IgD-negative memory B cell (primary cell): ENCODE measurements around the gene PDE6G. TPM values are rescaled to one million over a fixed set of nuclear protein-coding genes. Genes with fewer than 3 reads are reported as not detected.

Experiments used
- H3K27ac Mint-ChIP-seq, 3 donors: one replicate each; pipeline ENCODE4 v1.8.0; 2020 to 2022; ENCODE audit warnings: mild to moderate bottlenecking in 3 of 3, mixed read lengths in 3 of 3, moderate library complexity in 1 of 3
- H3K27me3 Mint-ChIP-seq: one replicate; pipeline ENCODE4 v1.8.0; 2021; ENCODE audit warnings: mixed read lengths
- H3K36me3 Mint-ChIP-seq: one replicate; pipeline ENCODE4 v1.8.0; 2020; ENCODE audit warnings: mild to moderate bottlenecking, mixed read lengths
- H3K4me1 Mint-ChIP-seq, 3 donors: one replicate each; pipeline ENCODE4 v1.8.0; 2020 to 2022; ENCODE audit warnings: mixed read lengths in 3 of 3, mild to moderate bottlenecking in 1 of 3
- H3K4me3 Mint-ChIP-seq, 4 donors: one replicate each; pipeline ENCODE4 v1.8.0; 2020 to 2022; ENCODE audit warnings: mild to moderate bottlenecking in 4 of 4, mixed read lengths in 4 of 4, moderate library complexity in 3 of 4
- H3K9me3 Mint-ChIP-seq, 3 donors: one replicate each; pipeline ENCODE4 v1.8.0; 2020 to 2021; ENCODE audit warnings: mixed read lengths in 3 of 3, mild to moderate bottlenecking in 1 of 3
- polyA plus RNA-seq: library from polyadenylated mRNA; unstranded; fragments of 300-500 nt; fragmentation: Illumina TruSeq; gene quantifications from one replicate; pipeline ENCODE4 v1.2.3, GENCODE V29; 2021

PDE6G gene
- 1.5 TPM for polyA plus RNA-seq

- H3K9me3 Mint-ChIP-seq, result no peaks in the 10 kb centered on the region
- H3K4me1 Mint-ChIP-seq, result peaks cover 0 to 5% (median 3%) of the 10 kb centered on the region in 3 donors
- peak within 1 kb of the TSS in 2 of 3 donors; percentile 43 to 81 for H3K27ac Mint-ChIP-seq
- no peaks in the 10 kb centered on the region for H3K36me3 Mint-ChIP-seq
- H3K27me3 Mint-ChIP-seq, result peaks cover 17% of the 10 kb centered on the region
- no peak within 1 kb of the TSS for H3K4me3 Mint-ChIP-seq
Observed at GRCh38 chr17:81656118-81656743, at the start of gene PDE6G. PDE6G (minus strand) TSS chr17:81656542; CDS start chr17:81653305, 3,237 bp downstream.

- H3K27ac Mint-ChIP-seq, result peak overlapping the region in 1 of 3 donors; percentile 45
- H3K27me3 Mint-ChIP-seq, result peaks cover 1% of the 10 kb centered on the region
- peak overlapping the region in 3 of 4 donors; percentile 57 to 70 (median 62) for H3K4me3 Mint-ChIP-seq
- peaks cover 2% of the 10 kb centered on the region for H3K36me3 Mint-ChIP-seq
- peaks cover 11 to 18% (median 11%) of the 10 kb centered on the region in 3 donors for H3K4me1 Mint-ChIP-seq
- no peaks in the 10 kb centered on the region for H3K9me3 Mint-ChIP-seq
Observed at GRCh38 chr17:81705518-81706231, 49.3 kb upstream of the PDE6G start.

- Mint-ChIP-seq H3K4me3 (peak overlapping the region; percentile 86 to 99 (median 88)), H3K9me3 (no peaks in the 10 kb centered on the region), H3K27ac (peak overlapping the region in 1 of 3 donors; percentile 94), H3K27me3 (no peaks in the 10 kb centered on the region), H3K36me3 (peaks cover 2% of the 10 kb centered on the region), H3K4me1 (peaks cover 9 to 16% (median 11%) of the 10 kb centered on the region in 3 donors)
Observed at GRCh38 chr17:81703747-81704654, 47.7 kb upstream of the PDE6G start.

GRCh38 chr17:81702934-81703746, 46.8 kb upstream of the PDE6G start, which contains the start of gene MRPL12:
MRPL12 (plus strand) TSS chr17:81703367; CDS start chr17:81703502, 135 bp downstream.
- H3K27ac Mint-ChIP-seq, result peak within 1 kb of the TSS; percentile 93 to 96 (median 94)
- H3K4me3 Mint-ChIP-seq, result peak within 1 kb of the TSS; percentile 86 to 99 (median 95)
- H3K4me1 Mint-ChIP-seq, result peaks cover 9 to 16% (median 11%) of the 10 kb centered on the region in 3 donors
- peaks cover 2% of the 10 kb centered on the region for H3K36me3 Mint-ChIP-seq
- H3K27me3 Mint-ChIP-seq, result no peaks in the 10 kb centered on the region
- H3K9me3 Mint-ChIP-seq, result no peaks in the 10 kb centered on the region

GRCh38 chr17:81701288-81702071, 45.1 kb upstream of the PDE6G start:
- peaks cover 9 to 16% (median 11%) of the 10 kb centered on the region in 3 donors for H3K4me1 Mint-ChIP-seq
- H3K9me3 Mint-ChIP-seq, result no peaks in the 10 kb centered on the region
- no peaks in the 10 kb centered on the region for H3K27me3 Mint-ChIP-seq
- H3K4me3 Mint-ChIP-seq, result peak overlapping the region; percentile 9 to 86 (median 78)
- peaks cover 2% of the 10 kb centered on the region for H3K36me3 Mint-ChIP-seq
- peak overlapping the region in 2 of 3 donors; percentile 71 to 76 for H3K27ac Mint-ChIP-seq

GRCh38 chr17:81700353-81701287, 44.3 kb upstream of the PDE6G start:
- Mint-ChIP-seq H3K9me3 (no peaks in the 10 kb centered on the region), H3K4me3 (peak overlapping the region in 3 of 4 donors; percentile 9 to 47 (median 25)), H3K27ac (peak overlapping the region in 1 of 3 donors; percentile 32), H3K4me1 (peaks cover 9 to 14% (median 9%) of the 10 kb centered on the region in 3 donors), H3K36me3 (peaks cover under 1% of the 10 kb centered on the region), H3K27me3 (no peaks in the 10 kb centered on the region)

- peaks cover 0 to 8% (median 1%) of the 10 kb centered on the region in 3 donors for H3K4me1 Mint-ChIP-seq
- H3K36me3 Mint-ChIP-seq, result no peaks in the 10 kb centered on the region
- H3K27ac Mint-ChIP-seq, result no peak overlapping the region
- H3K4me3 Mint-ChIP-seq, result no peak overlapping the region
- no peaks in the 10 kb centered on the region for H3K27me3 Mint-ChIP-seq
- no peaks in the 10 kb centered on the region for H3K9me3 Mint-ChIP-seq
Observed at GRCh38 chr17:81697261-81698044, 41.1 kb upstream of the PDE6G start.

- H3K36me3 Mint-ChIP-seq, result no peaks in the 10 kb centered on the region
- H3K27ac Mint-ChIP-seq, result no peak overlapping the region
- H3K4me3 Mint-ChIP-seq, result no peak overlapping the region
Observed at GRCh38 chr17:81696218-81696941, 40.0 kb upstream of the PDE6G start.

GRCh38 chr17:81695801-81696200, 39.5 kb upstream of the PDE6G start:
- Mint-ChIP-seq H3K4me3 (no peak overlapping the region), H3K9me3 (no peaks in the 10 kb centered on the region), H3K27me3 (no peaks in the 10 kb centered on the region), H3K36me3 (no peaks in the 10 kb centered on the region), H3K27ac (no peak overlapping the region), H3K4me1 (no peaks in the 10 kb centered on the region)

More at GRCh38 chr17:81696218-81696941, 40.0 kb upstream of the PDE6G start:
- Mint-ChIP-seq H3K4me1 (peaks cover 0 to 1% (median 0%) of the 10 kb centered on the region in 3 donors), H3K27me3 (no peaks in the 10 kb centered on the region), H3K9me3 (no peaks in the 10 kb centered on the region)

GRCh38 chr17:81695211-81695610, 38.9 kb upstream of the PDE6G start:
- no peaks in the 10 kb centered on the region for H3K27me3 Mint-ChIP-seq
- no peaks in the 10 kb centered on the region for H3K4me1 Mint-ChIP-seq
- H3K36me3 Mint-ChIP-seq, result no peaks in the 10 kb centered on the region
- H3K9me3 Mint-ChIP-seq, result no peaks in the 10 kb centered on the region
- no peak overlapping the region for H3K27ac Mint-ChIP-seq
- H3K4me3 Mint-ChIP-seq, result no peak overlapping the region

- Mint-ChIP-seq H3K36me3 (no peaks in the 10 kb centered on the region), H3K27me3 (no peaks in the 10 kb centered on the region), H3K9me3 (no peaks in the 10 kb centered on the region), H3K27ac (no peak overlapping the region), H3K4me1 (no peaks in the 10 kb centered on the region), H3K4me3 (no peak overlapping the region)
Observed at GRCh38 chr17:81694810-81695209, 38.5 kb upstream of the PDE6G start.
